ENCODE data around the gene CC2D1B.

The CC2D1B gene

GRCh38 chr1:52305417-52306226 lies 60.4 kb downstream of the CC2D1B start:
- DNase-seq, result no peak
